Measurements from ENCODE around the gene HIVEP1. TPM values are rescaled to one million over a fixed set of nuclear protein-coding genes. Genes with fewer than 3 reads are reported as not detected.

Gene HIVEP1
- total and polyA plus RNA-seq, 4 donors: 5.2 to 40.8 (median 16.7) TPM

- DNase-seq (no peak), ATAC-seq (ENCODE audit: low FRiP score) (no peak)
- intact Hi-C loops (cut with DNase I): no loop called here
- no peaks in the 10 kb centered on the region for H3K4me1 ChIP-seq (ENCODE audit: control insufficient read depth in 1 of 2, insufficient read depth in 2 of 2, low read length in 2 of 2)
- 98% methylated on average over 6 of the region's 6 CpGs for WGBS, 2 donors
- no peaks in the 10 kb centered on the region for H3K27me3 ChIP-seq (ENCODE audit: control insufficient read depth in 1 of 2, insufficient read depth in 2 of 2, low read length in 1 of 2)
- no peak overlapping the region for H3K27ac ChIP-seq (ENCODE audit: low read depth in 1 of 2, low read length in 2 of 2)
- no peak overlapping the region for H3K4me3 ChIP-seq (ENCODE audit: low read length in 2 of 2)
- no peaks in the 10 kb centered on the region for H3K9me3 ChIP-seq (ENCODE audit: control insufficient read depth, low read length)
- H3K36me3 ChIP-seq (ENCODE audit: control insufficient read depth in 1 of 2, insufficient read depth in 2 of 2, low read length in 1 of 2): no peaks in the 10 kb centered on the region
Measured at GRCh38 chr6:11979866-11980265, 32.2 kb upstream of the HIVEP1 start.

- Histone ChIP-seq H3K27me3 (ENCODE audit: control insufficient read depth in 1 of 2, insufficient read depth in 2 of 2, low read length in 1 of 2) (no peaks in the 10 kb centered on the region), H3K27ac (ENCODE audit: low read depth in 1 of 2, low read length in 2 of 2) (no peak overlapping the region), H3K9me3 (ENCODE audit: control insufficient read depth, low read length) (no peaks in the 10 kb centered on the region), H3K36me3 (ENCODE audit: control insufficient read depth in 1 of 2, insufficient read depth in 2 of 2, low read length in 1 of 2) (no peaks in the 10 kb centered on the region), H3K4me1 (ENCODE audit: control insufficient read depth in 1 of 2, insufficient read depth in 2 of 2, low read length in 2 of 2) (no peaks in the 10 kb centered on the region), H3K4me3 (ENCODE audit: low read length in 2 of 2) (no peak overlapping the region)
- intact Hi-C loops (cut with DNase I): no loop called here
- 83 to 89% methylated on average over 5 of the region's 5 CpGs for WGBS, 2 donors
- DNase-seq: no peak
- no peak for ATAC-seq (ENCODE audit: low FRiP score)
Measured at GRCh38 chr6:11983306-11983705, 28.8 kb upstream of the HIVEP1 start.

GRCh38 chr6:11987386-11987785 is 24.7 kb upstream of the HIVEP1 start:
- ATAC-seq (ENCODE audit: low FRiP score): no peak
- WGBS, 2 donors: 64 to 93% methylated on average over 2 of the region's 2 CpGs

GRCh38 chr6:11989386-11989785 is 22.7 kb upstream of the HIVEP1 start:
- H3K27me3 ChIP-seq (ENCODE audit: control insufficient read depth in 1 of 2, insufficient read depth in 2 of 2, low read length in 1 of 2): no peaks in the 10 kb centered on the region
- no peak for DNase-seq
- H3K36me3 ChIP-seq (ENCODE audit: control insufficient read depth in 1 of 2, insufficient read depth in 2 of 2, low read length in 1 of 2): no peaks in the 10 kb centered on the region
- intact Hi-C loops (cut with DNase I): no loop called here
- H3K4me1 ChIP-seq (ENCODE audit: control insufficient read depth in 1 of 2, insufficient read depth in 2 of 2, low read length in 2 of 2): no peaks in the 10 kb centered on the region
- H3K27ac ChIP-seq (ENCODE audit: low read depth in 1 of 2, low read length in 2 of 2): no peak overlapping the region
- ATAC-seq (ENCODE audit: low FRiP score): no peak
- no peaks in the 10 kb centered on the region for H3K9me3 ChIP-seq (ENCODE audit: control insufficient read depth, low read length)
- H3K4me3 ChIP-seq (ENCODE audit: low read length in 2 of 2): no peak overlapping the region
- 54 to 65% methylated on average over 2 of the region's 2 CpGs for WGBS, 2 donors

More at GRCh38 chr6:11987386-11987785, 24.7 kb upstream of the HIVEP1 start:
- H3K4me1 ChIP-seq (ENCODE audit: control insufficient read depth in 1 of 2, insufficient read depth in 2 of 2, low read length in 2 of 2): no peaks in the 10 kb centered on the region
- H3K27me3 ChIP-seq (ENCODE audit: control insufficient read depth in 1 of 2, insufficient read depth in 2 of 2, low read length in 1 of 2): no peaks in the 10 kb centered on the region
- no peak overlapping the region for H3K27ac ChIP-seq (ENCODE audit: low read depth in 1 of 2, low read length in 2 of 2)
- intact Hi-C loops (cut with DNase I): no loop called here
- no peak for DNase-seq
- H3K9me3 ChIP-seq (ENCODE audit: control insufficient read depth, low read length): no peaks in the 10 kb centered on the region
- H3K4me3 ChIP-seq (ENCODE audit: low read length in 2 of 2): no peak overlapping the region
- H3K36me3 ChIP-seq (ENCODE audit: control insufficient read depth in 1 of 2, insufficient read depth in 2 of 2, low read length in 1 of 2): no peaks in the 10 kb centered on the region

GRCh38 chr6:11992086-11992485 is 20.0 kb upstream of the HIVEP1 start:
- DNase-seq (no peak), ATAC-seq (ENCODE audit: low FRiP score) (no peak)
- H3K4me1 ChIP-seq (ENCODE audit: control insufficient read depth in 1 of 2, insufficient read depth in 2 of 2, low read length in 2 of 2): no peaks in the 10 kb centered on the region
- 96% methylated on average over 2 of the region's 2 CpGs for WGBS, 2 donors
- no peak overlapping the region for H3K27ac ChIP-seq (ENCODE audit: low read depth in 1 of 2, low read length in 2 of 2)
- no peaks in the 10 kb centered on the region for H3K36me3 ChIP-seq (ENCODE audit: control insufficient read depth in 1 of 2, insufficient read depth in 2 of 2, low read length in 1 of 2)
- H3K9me3 ChIP-seq (ENCODE audit: control insufficient read depth, low read length): no peaks in the 10 kb centered on the region
- H3K4me3 ChIP-seq (ENCODE audit: low read length in 2 of 2): no peak overlapping the region
- H3K27me3 ChIP-seq (ENCODE audit: control insufficient read depth in 1 of 2, insufficient read depth in 2 of 2, low read length in 1 of 2): no peaks in the 10 kb centered on the region
- intact Hi-C loops (cut with DNase I): no loop called here

- Histone ChIP-seq H3K27ac (ENCODE audit: low read depth in 1 of 2, low read length in 2 of 2) (no peak overlapping the region), H3K4me3 (ENCODE audit: low read length in 2 of 2) (no peak overlapping the region), H3K27me3 (ENCODE audit: control insufficient read depth in 1 of 2, insufficient read depth in 2 of 2, low read length in 1 of 2) (no peaks in the 10 kb centered on the region), H3K4me1 (ENCODE audit: control insufficient read depth in 1 of 2, insufficient read depth in 2 of 2, low read length in 2 of 2) (no peaks in the 10 kb centered on the region), H3K9me3 (ENCODE audit: control insufficient read depth, low read length) (no peaks in the 10 kb centered on the region), H3K36me3 (ENCODE audit: control insufficient read depth in 1 of 2, insufficient read depth in 2 of 2, low read length in 1 of 2) (no peaks in the 10 kb centered on the region)
- 96 to 100% methylated on average over 4 of the region's 4 CpGs for WGBS, 2 donors
- ATAC-seq (ENCODE audit: low FRiP score): no peak
- intact Hi-C loops (cut with DNase I): no loop called here
- no peak for DNase-seq
Measured at GRCh38 chr6:11994875-11995461, 17.1 kb upstream of the HIVEP1 start.

GRCh38 chr6:11996751-11997150 is 15.4 kb upstream of the HIVEP1 start:
- H3K36me3 ChIP-seq (ENCODE audit: control insufficient read depth in 1 of 2, insufficient read depth in 2 of 2, low read length in 1 of 2): no peaks in the 10 kb centered on the region
- no peak overlapping the region for H3K27ac ChIP-seq (ENCODE audit: low read depth in 1 of 2, low read length in 2 of 2)
- intact Hi-C loops (cut with DNase I): no loop called here
- H3K4me3 ChIP-seq (ENCODE audit: low read length in 2 of 2): no peak overlapping the region
- no peak for ATAC-seq (ENCODE audit: low FRiP score)
- no peaks in the 10 kb centered on the region for H3K4me1 ChIP-seq (ENCODE audit: control insufficient read depth in 1 of 2, insufficient read depth in 2 of 2, low read length in 2 of 2)
- 91 to 92% methylated on average over 1 of the region's 1 CpG for WGBS, 2 donors
- no peak for DNase-seq
- no peaks in the 10 kb centered on the region for H3K9me3 ChIP-seq (ENCODE audit: control insufficient read depth, low read length)
- H3K27me3 ChIP-seq (ENCODE audit: control insufficient read depth in 1 of 2, insufficient read depth in 2 of 2, low read length in 1 of 2): no peaks in the 10 kb centered on the region

GRCh38 chr6:11999246-11999645 is 12.9 kb upstream of the HIVEP1 start:
- no peak for DNase-seq
- no peaks in the 10 kb centered on the region for H3K27me3 ChIP-seq (ENCODE audit: control insufficient read depth in 1 of 2, insufficient read depth in 2 of 2, low read length in 1 of 2)
- H3K9me3 ChIP-seq (ENCODE audit: control insufficient read depth, low read length): no peaks in the 10 kb centered on the region
- WGBS, 2 donors: 93 to 96% methylated on average over 5 of the region's 5 CpGs
- no peak overlapping the region for H3K4me3 ChIP-seq (ENCODE audit: low read length in 2 of 2)
- intact Hi-C loops (cut with DNase I): no loop called here
- H3K36me3 ChIP-seq (ENCODE audit: control insufficient read depth in 1 of 2, insufficient read depth in 2 of 2, low read length in 1 of 2): no peaks in the 10 kb centered on the region
- H3K4me1 ChIP-seq (ENCODE audit: control insufficient read depth in 1 of 2, insufficient read depth in 2 of 2, low read length in 2 of 2): no peaks in the 10 kb centered on the region
- no peak overlapping the region for H3K27ac ChIP-seq (ENCODE audit: low read depth in 1 of 2, low read length in 2 of 2)
- no peak for ATAC-seq (ENCODE audit: low FRiP score)

GRCh38 chr6:12000174-12000573 is 11.9 kb upstream of the HIVEP1 start:
- H3K27me3 ChIP-seq (ENCODE audit: control insufficient read depth in 1 of 2, insufficient read depth in 2 of 2, low read length in 1 of 2): no peaks in the 10 kb centered on the region
- no peaks in the 10 kb centered on the region for H3K9me3 ChIP-seq (ENCODE audit: control insufficient read depth, low read length)
- no peaks in the 10 kb centered on the region for H3K4me1 ChIP-seq (ENCODE audit: control insufficient read depth in 1 of 2, insufficient read depth in 2 of 2, low read length in 2 of 2)
- intact Hi-C loops (cut with DNase I): loop anchor here in 1 of 2 donors (10.0 kb wide), 1 partner anchor 295 kb away; no protein-coding TSS in a partner anchor
- H3K36me3 ChIP-seq (ENCODE audit: control insufficient read depth in 1 of 2, insufficient read depth in 2 of 2, low read length in 1 of 2): no peaks in the 10 kb centered on the region
- no peak overlapping the region for H3K4me3 ChIP-seq (ENCODE audit: low read length in 2 of 2)
- no peak overlapping the region for H3K27ac ChIP-seq (ENCODE audit: low read depth in 1 of 2, low read length in 2 of 2)
- ATAC-seq (ENCODE audit: low FRiP score) (no peak), DNase-seq (no peak)
